Measurements from ENCODE around the gene SLAMF9. TPM values are rescaled to one million over a fixed set of nuclear protein-coding genes. Genes with fewer than 3 reads are reported as not detected.
A peak's percentile ranks its signal among the peaks of the same experiment; 100 is the strongest.

SLAMF9 gene
- total RNA-seq, 1 experiment from 2014 or later: 8.7 TPM

GRCh38 chr1:159916242-159917051, 37.6 kb downstream of the SLAMF9 start:
- no peak overlapping the region for H3K4me3 ChIP-seq (ENCODE audit: low read length)
- TF ChIP-seq EZH2phosphoT487 (IDR thresholded peaks at IDR 0.05; ENCODE audit: borderline replicate concordance, low read length) (no peak), CTCF (conservative IDR thresholded peaks at IDR 0.05; ENCODE audit: low read depth, low read length) (0 out of 2 replicates have a peak, but pooled peaks have one; percentile 9)
- H3K9ac ChIP-seq (ENCODE audit: low read length): peak overlapping the region; percentile 44
- H2AFZ ChIP-seq (ENCODE audit: low read length): no peak overlapping the region
- DNase-seq (peak; percentile 97), ATAC-seq (peak; percentile 52)
- TSS peak; percentile 70 for BruUV-seq (replicated peaks)
- H3F3A ChIP-seq (ENCODE audit: low read length, unreplicated experiment): peaks cover 25% of the 10 kb centered on the region
- peaks cover 49% of the 10 kb centered on the region for H3K36me3 ChIP-seq (ENCODE audit: low read depth, low read length)
- POLR2A ChIA-PET (ENCODE audit: unreplicated experiment): interaction anchor here (0.6 kb wide), 2 partner anchors 16 to 75 kb away, joined by 4 read pairs; no protein-coding TSS in a partner anchor
- no peaks in the 10 kb centered on the region for H3K9me3 ChIP-seq (ENCODE audit: low read length)
- peaks cover 47% of the 10 kb centered on the region for H3K79me2 ChIP-seq (ENCODE audit: low read length)
- intact Hi-C loops (cut with micrococcal nuclease): loop anchor here (1.0 kb wide), 1 partner anchor 8 kb away; no protein-coding TSS in a partner anchor
- H3K27me3 ChIP-seq (ENCODE audit: low read length): no peaks in the 10 kb centered on the region
- peak overlapping the region; percentile 98 for H3K27ac ChIP-seq (ENCODE audit: low read length)
- H3K4me2 ChIP-seq (ENCODE audit: low read length): peak overlapping the region; percentile 37
- H3K4me1 ChIP-seq (ENCODE audit: insufficient read depth, low read length): peaks cover 98% of the 10 kb centered on the region
- H3K9me2 ChIP-seq (replicated peaks; ENCODE audit: low read length): no peaks in the 10 kb centered on the region
- CTCF ChIA-PET: interaction anchor here (0.8 to 1.3 kb wide), 3 partner anchors 24 to 117 kb away, joined by 3 read pairs; no protein-coding TSS in a partner anchor
- peaks cover 38% of the 10 kb centered on the region for H4K20me1 ChIP-seq (ENCODE audit: low read length)

- no peak for TF ChIP-seq EZH2phosphoT487 (IDR thresholded peaks at IDR 0.05; ENCODE audit: borderline replicate concordance, low read length)
- no peak for TF ChIP-seq CTCF (conservative IDR thresholded peaks at IDR 0.05; ENCODE audit: low read depth, low read length)
- TF ChIP-seq EZH2 (IDR thresholded peaks at IDR 0.05; ENCODE audit: low read length, unreplicated experiment): no peak
- POLR2A ChIA-PET (ENCODE audit: unreplicated experiment): interaction anchor here (0.6 kb wide), 2 partner anchors 17 to 76 kb away, joined by 4 read pairs; no protein-coding TSS in a partner anchor
- H3K9ac ChIP-seq (ENCODE audit: low read length): peak overlapping the region; percentile 41
- H3K79me2 ChIP-seq (ENCODE audit: low read length): peaks cover 45% of the 10 kb centered on the region
- no peaks in the 10 kb centered on the region for H3K27me3 ChIP-seq (ENCODE audit: low read length)
- no peak overlapping the region for H2AFZ ChIP-seq (ENCODE audit: low read length)
- CTCF ChIA-PET: interaction anchor here (0.8 to 1.3 kb wide), 3 partner anchors 23 to 117 kb away, joined by 3 read pairs; no protein-coding TSS in a partner anchor
- peaks cover 42% of the 10 kb centered on the region for H3K36me3 ChIP-seq (ENCODE audit: low read depth, low read length)
- intact Hi-C loops (cut with micrococcal nuclease): loop anchor here (1.0 kb wide), 1 partner anchor 9 kb away; no protein-coding TSS in a partner anchor
- H3F3A ChIP-seq (ENCODE audit: low read length, unreplicated experiment): peaks cover 22% of the 10 kb centered on the region
- peaks cover 31% of the 10 kb centered on the region for H4K20me1 ChIP-seq (ENCODE audit: low read length)
- H3K4me3 ChIP-seq (ENCODE audit: low read length): no peak overlapping the region
- H3K9me2 ChIP-seq (replicated peaks; ENCODE audit: low read length): no peaks in the 10 kb centered on the region
- H3K4me1 ChIP-seq (ENCODE audit: insufficient read depth, low read length): peaks cover 98% of the 10 kb centered on the region
- no peaks in the 10 kb centered on the region for H3K9me3 ChIP-seq (ENCODE audit: low read length)
- BruUV-seq (replicated peaks): no TSS peak
- peak overlapping the region; percentile 98 for H3K27ac ChIP-seq (ENCODE audit: low read length)
- peak overlapping the region; percentile 37 for H3K4me2 ChIP-seq (ENCODE audit: low read length)
- DNase-seq (no peak), ATAC-seq (no peak)
Observed at GRCh38 chr1:159915571-159916241, 38.3 kb downstream of the SLAMF9 start.
